Mesendoderm (in vitro differentiated cells): ENCODE results near the gene TBL1X.

Experiments
- DNase-seq: peaks from one replicate; pipeline ENCODE4 v3.0.0; 2013
- H2AK5ac ChIP-seq: 2 replicates; pipeline ENCODE4 v1.6.1; 2013; ENCODE audit warnings: low read length, inconsistent platforms
- H2BK120ac ChIP-seq: 2 replicates; pipeline ENCODE4 v1.6.1; 2013; ENCODE audit warnings: low read depth, mild to moderate bottlenecking, low read length, moderate library complexity, mixed read lengths
- H2BK15ac ChIP-seq: replicated peaks from 2 replicates; pipeline ENCODE4 v1.6.1; 2013; ENCODE audit warnings: low read depth, mild to moderate bottlenecking, moderate library complexity
- H2BK5ac ChIP-seq: 2 replicates; pipeline ENCODE4 v1.6.1; 2013; ENCODE audit warnings: low read length, inconsistent platforms
- H3K18ac ChIP-seq: 2 replicates; pipeline ENCODE4 v1.6.1; 2013; ENCODE audit warnings: mild to moderate bottlenecking, low read length, mixed read lengths
- H3K23ac ChIP-seq: one replicate; pipeline ENCODE4 v1.6.1; 2013; ENCODE audit warnings: low read length
- H3K27ac ChIP-seq: 2 replicates; pipeline ENCODE4 v1.5.1; 2013; ENCODE audit warnings: low read depth, mild to moderate bottlenecking, inconsistent platforms, low read length, moderate library complexity
- H3K27me3 ChIP-seq: 2 replicates; pipeline ENCODE4 v1.6.1; 2013; ENCODE audit warnings: low read length, control low read depth, mild to moderate bottlenecking, inconsistent platforms; ENCODE audit not compliant: insufficient read depth, poor library complexity
- H3K36me3 ChIP-seq: 2 replicates; pipeline ENCODE4 v1.6.1; 2013; ENCODE audit warnings: low read length, inconsistent platforms; ENCODE audit not compliant: control insufficient read depth, insufficient read depth
- H3K4ac ChIP-seq: one replicate; pipeline ENCODE4 v1.6.1; 2013; ENCODE audit warnings: low read depth, mild to moderate bottlenecking, low read length, moderate library complexity
- H3K4me1 ChIP-seq: 2 replicates; pipeline ENCODE4 v1.6.1; 2013; ENCODE audit warnings: low read depth, low read length, inconsistent platforms; ENCODE audit not compliant: control insufficient read depth
- H3K4me2 ChIP-seq: 2 replicates; pipeline ENCODE4 v1.6.1; 2013; ENCODE audit warnings: low read length
- H3K4me3 ChIP-seq: 2 replicates; pipeline ENCODE4 v1.5.1; 2013; ENCODE audit warnings: mild to moderate bottlenecking, low read length
- H3K56ac ChIP-seq: one replicate; pipeline ENCODE4 v1.6.1; 2013; ENCODE audit warnings: low read length
- H3K79me1 ChIP-seq: 2 replicates; pipeline ENCODE4 v1.6.1; 2013; ENCODE audit warnings: low read length, inconsistent platforms
- H3K79me2 ChIP-seq: 2 replicates; pipeline ENCODE4 v1.6.1; 2013; ENCODE audit warnings: mild to moderate bottlenecking, low read length; ENCODE audit not compliant: control insufficient read depth, insufficient read depth
- H3K9ac ChIP-seq: 2 replicates; pipeline ENCODE4 v1.6.1; 2013; ENCODE audit warnings: low read length, inconsistent platforms
- H4K5ac ChIP-seq: one replicate; pipeline ENCODE4 v1.6.1; 2013; ENCODE audit warnings: low read length
- H4K8ac ChIP-seq: one replicate; pipeline ENCODE4 v1.6.1; 2013; ENCODE audit warnings: low read depth, mild to moderate bottlenecking, control low read depth, low read length, moderate library complexity
- WGBS: extraction: QIAGEN DNeasy Blood & Tissue Kit; methylation state at CpG from one replicate; pipeline ENCODE4 v1.1.7; 2013; ENCODE audit warnings: low lambda C conversion rate, missing lambda C conversion rate; ENCODE audit not compliant: insufficient coverage; ENCODE audit errors: extremely low coverage; 5-methylcytosine and 5-hydroxymethylcytosine counted together

Gene TBL1X

DNA sequence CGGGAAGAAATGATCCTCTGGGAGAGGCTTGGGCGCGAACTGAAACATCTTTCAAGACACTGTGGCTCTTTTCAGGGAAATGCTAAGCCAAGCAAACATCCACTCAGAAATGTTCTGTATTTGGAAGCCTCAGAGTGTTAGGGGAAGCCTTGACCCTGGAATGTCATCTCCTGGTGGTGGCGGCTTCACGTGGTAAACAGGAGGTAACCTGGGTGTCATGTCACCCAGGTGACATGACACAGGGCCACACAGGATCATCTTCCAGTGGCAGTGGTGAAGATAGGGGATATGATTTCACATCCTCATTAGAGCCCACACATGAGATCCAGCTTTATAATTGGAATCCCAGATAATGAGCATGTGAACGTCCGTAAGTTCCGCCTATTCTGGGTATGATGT lies 140.0 kb downstream of the TBL1X start:
- no peak overlapping the region for H3K4me3 ChIP-seq
- H3K36me3 ChIP-seq = no peaks in the 10 kb centered on the region
- H3K4ac ChIP-seq = no peak overlapping the region
- H4K8ac ChIP-seq = no peak overlapping the region
- H3K79me1 ChIP-seq = no peaks in the 10 kb centered on the region
- no peak overlapping the region for H3K18ac ChIP-seq
- H3K79me2 ChIP-seq = no peaks in the 10 kb centered on the region
- no peak for DNase-seq
- H3K56ac ChIP-seq = no peak overlapping the region
- no peaks in the 10 kb centered on the region for H3K27me3 ChIP-seq
- H2AK5ac ChIP-seq = no peak overlapping the region
- H2BK120ac ChIP-seq = no peak overlapping the region
- no peak overlapping the region for H3K9ac ChIP-seq
- H2BK5ac ChIP-seq = no peak overlapping the region
- H3K23ac ChIP-seq = no peak overlapping the region
- WGBS = no CpG with 5 or more reads among the region's 8 CpGs
- H2BK15ac ChIP-seq = no peak overlapping the region
- H3K4me1 ChIP-seq = no peaks in the 10 kb centered on the region
- H4K5ac ChIP-seq = no peak overlapping the region
- no peak overlapping the region for H3K27ac ChIP-seq
- H3K4me2 ChIP-seq = no peak overlapping the region

DNA sequence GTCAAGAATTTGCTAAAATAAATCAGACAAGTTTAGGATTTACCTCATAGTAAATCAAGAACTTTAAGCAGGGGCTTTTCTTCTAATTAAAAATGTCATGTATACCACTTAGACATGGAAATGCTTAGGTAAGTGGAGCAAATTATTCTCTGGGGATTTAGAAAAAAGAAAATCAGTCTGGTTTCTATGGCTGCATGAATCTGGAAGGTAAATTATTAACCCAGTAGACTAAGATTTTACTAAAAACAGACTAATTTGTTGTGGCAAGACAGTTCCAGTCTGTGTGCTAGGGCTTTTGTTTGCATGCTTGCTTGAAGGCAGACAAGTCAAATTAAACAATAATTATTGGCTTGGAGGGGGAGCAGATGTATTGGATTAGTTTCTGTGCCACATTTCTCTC lies 140.6 kb downstream of the TBL1X start:
- no peak overlapping the region for H2BK15ac ChIP-seq
- no peak overlapping the region for H3K56ac ChIP-seq
- no peak overlapping the region for H3K4me2 ChIP-seq
- no peaks in the 10 kb centered on the region for H3K79me1 ChIP-seq
- no peaks in the 10 kb centered on the region for H3K4me1 ChIP-seq
- no peak overlapping the region for H4K5ac ChIP-seq
- H4K8ac ChIP-seq = no peak overlapping the region
- no peak overlapping the region for H2AK5ac ChIP-seq
- H3K79me2 ChIP-seq = no peaks in the 10 kb centered on the region
- H3K9ac ChIP-seq = no peak overlapping the region
- H3K36me3 ChIP-seq = no peaks in the 10 kb centered on the region
- no peak overlapping the region for H3K4me3 ChIP-seq
- no peak overlapping the region for H3K27ac ChIP-seq
- H2BK5ac ChIP-seq = no peak overlapping the region
- H3K23ac ChIP-seq = no peak overlapping the region
- no peak for DNase-seq
- no peaks in the 10 kb centered on the region for H3K27me3 ChIP-seq
- no peak overlapping the region for H3K18ac ChIP-seq
- H3K4ac ChIP-seq = no peak overlapping the region
- H2BK120ac ChIP-seq = no peak overlapping the region

DNA sequence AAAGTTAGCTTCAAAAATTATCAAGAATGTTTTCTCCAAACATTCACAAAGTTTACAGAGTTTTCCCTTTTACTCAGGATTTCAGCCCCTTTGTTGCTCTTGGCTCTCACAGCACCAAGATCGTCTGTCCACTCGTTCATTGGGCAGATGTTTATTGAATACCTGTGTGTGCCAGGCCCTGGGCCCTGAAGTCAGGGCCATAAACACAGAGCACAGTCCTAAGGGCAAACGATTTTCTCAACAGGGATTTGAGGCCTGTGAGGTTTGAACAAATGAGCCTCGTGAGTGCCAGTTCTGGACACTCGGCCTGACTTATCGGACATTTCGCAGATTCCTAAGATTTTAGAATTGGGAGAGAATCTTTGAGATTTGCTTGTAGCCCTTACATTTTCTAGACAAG lies 142.1 kb downstream of the TBL1X start:
- Histone ChIP-seq H3K27ac (no peak overlapping the region), H2BK15ac (no peak overlapping the region), H3K4me3 (no peak overlapping the region), H3K18ac (no peak overlapping the region), H3K56ac (no peak overlapping the region), H4K5ac (no peak overlapping the region), H3K79me1 (no peaks in the 10 kb centered on the region), H3K4ac (no peak overlapping the region), H4K8ac (no peak overlapping the region), H3K36me3 (no peaks in the 10 kb centered on the region), H3K79me2 (no peaks in the 10 kb centered on the region), H2AK5ac (no peak overlapping the region), H3K4me1 (no peaks in the 10 kb centered on the region), H3K4me2 (no peak overlapping the region), H3K27me3 (no peaks in the 10 kb centered on the region), H2BK120ac (no peak overlapping the region), H3K9ac (no peak overlapping the region), H2BK5ac (no peak overlapping the region), H3K23ac (no peak overlapping the region)
- WGBS = no CpG with 5 or more reads among the region's 7 CpGs
- DNase-seq = no peak

DNA sequence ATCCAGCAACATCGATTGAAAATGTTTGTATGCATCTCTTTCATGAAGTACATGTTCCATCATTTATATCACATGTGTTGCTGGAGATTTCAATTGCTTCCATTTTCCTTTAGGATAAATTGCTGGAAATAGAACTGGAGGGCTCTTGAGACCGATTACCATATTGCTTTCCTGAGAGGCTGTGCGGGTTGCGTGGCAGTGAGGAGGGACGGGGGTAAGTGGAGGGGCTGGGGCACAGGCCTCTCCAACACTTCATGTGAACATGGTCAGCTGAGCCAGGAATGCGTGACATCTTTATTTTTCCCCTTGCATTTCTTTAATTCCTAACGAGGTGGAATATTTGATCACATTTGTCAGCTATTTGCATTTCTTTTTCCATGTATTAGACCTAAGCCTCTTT lies 144.6 kb downstream of the TBL1X start:
- Histone ChIP-seq H3K23ac (no peak overlapping the region), H3K9ac (no peak overlapping the region)

DNA sequence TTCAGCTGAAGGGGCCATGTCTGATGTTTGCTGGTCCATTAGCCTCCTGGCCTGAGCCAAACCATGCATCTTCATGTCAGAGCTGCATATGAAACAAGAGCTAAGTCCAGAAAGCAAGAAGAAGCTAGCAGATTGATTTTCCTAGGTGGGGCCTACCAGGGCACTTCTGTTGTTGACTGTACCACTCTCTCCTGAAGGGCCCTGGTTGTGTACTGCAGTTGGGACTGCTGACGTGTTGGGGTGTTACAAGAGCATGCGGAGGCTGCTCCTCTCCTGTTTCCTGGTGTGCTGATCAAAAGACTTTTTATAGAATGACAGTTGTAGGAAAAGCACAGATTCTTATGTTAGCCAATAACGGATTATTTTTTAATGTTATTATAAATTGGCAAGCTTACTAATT lies 145.1 kb downstream of the TBL1X start:
- Histone ChIP-seq H3K4me3 (no peak overlapping the region), H3K4me1 (no peaks in the 10 kb centered on the region), H3K56ac (no peak overlapping the region), H3K79me2 (no peaks in the 10 kb centered on the region), H3K18ac (no peak overlapping the region), H3K27me3 (no peaks in the 10 kb centered on the region), H2BK5ac (no peak overlapping the region), H3K9ac (no peak overlapping the region), H2BK120ac (no peak overlapping the region), H2BK15ac (no peak overlapping the region), H3K4me2 (no peak overlapping the region), H4K8ac (no peak overlapping the region), H3K36me3 (no peaks in the 10 kb centered on the region), H3K4ac (no peak overlapping the region), H3K79me1 (no peaks in the 10 kb centered on the region), H2AK5ac (no peak overlapping the region), H4K5ac (no peak overlapping the region), H3K27ac (no peak overlapping the region), H3K23ac (no peak overlapping the region)
- no CpG with 5 or more reads among the region's 3 CpGs for WGBS
- no peak for DNase-seq

More for the DNA sequence above, 144.6 kb downstream of the TBL1X start:
- Histone ChIP-seq H2BK5ac (no peak overlapping the region), H4K5ac (no peak overlapping the region), H3K79me2 (no peaks in the 10 kb centered on the region), H3K4me1 (no peaks in the 10 kb centered on the region), H3K4me2 (no peak overlapping the region), H2AK5ac (no peak overlapping the region), H3K56ac (no peak overlapping the region), H2BK120ac (no peak overlapping the region), H3K4me3 (no peak overlapping the region), H3K79me1 (no peaks in the 10 kb centered on the region), H4K8ac (no peak overlapping the region), H3K4ac (no peak overlapping the region), H2BK15ac (no peak overlapping the region), H3K36me3 (no peaks in the 10 kb centered on the region), H3K27ac (no peak overlapping the region), H3K27me3 (no peaks in the 10 kb centered on the region), H3K18ac (no peak overlapping the region)
- no CpG with 5 or more reads among the region's 7 CpGs for WGBS
- no peak for DNase-seq

DNA sequence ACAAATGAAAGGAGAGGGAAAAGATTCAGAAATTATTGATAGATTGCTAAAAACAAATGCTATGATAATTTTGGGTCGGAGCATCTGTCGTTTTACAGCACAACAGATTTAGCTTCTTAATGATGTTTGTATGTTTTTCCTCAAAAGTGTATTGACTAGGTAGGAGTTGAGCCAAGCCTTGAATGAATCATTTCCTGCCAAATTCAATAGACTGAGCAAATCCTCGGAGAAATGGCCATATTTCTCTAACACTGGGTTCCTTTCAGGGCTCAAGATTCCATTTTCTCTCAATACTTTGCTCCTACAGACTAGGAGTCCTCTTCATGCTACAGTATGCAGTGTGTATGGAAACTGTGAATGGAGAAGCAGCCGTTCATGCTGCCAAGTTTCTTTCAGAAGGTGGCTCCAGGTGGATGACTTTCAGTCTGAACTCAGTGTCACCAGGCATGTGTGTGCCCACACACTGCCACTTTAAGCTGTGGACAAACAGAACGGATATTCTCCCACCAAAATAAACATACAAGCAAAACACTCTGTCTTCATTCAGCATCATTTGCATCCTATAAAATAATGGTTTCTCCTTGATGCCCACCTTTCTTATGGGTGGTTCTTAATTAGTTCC lies 146.0 kb downstream of the TBL1X start:
- no peak for DNase-seq
- no peak overlapping the region for H3K56ac ChIP-seq
- no peak overlapping the region for H3K9ac ChIP-seq
- H2BK15ac ChIP-seq = no peak overlapping the region
- H3K79me2 ChIP-seq = no peaks in the 10 kb centered on the region
- no peaks in the 10 kb centered on the region for H3K27me3 ChIP-seq
- no peak overlapping the region for H3K4ac ChIP-seq
- no peak overlapping the region for H3K27ac ChIP-seq
- no peak overlapping the region for H3K4me3 ChIP-seq
- no peak overlapping the region for H2BK120ac ChIP-seq
- no CpG with 5 or more reads among the region's 5 CpGs for WGBS
- no peaks in the 10 kb centered on the region for H3K79me1 ChIP-seq
- H2AK5ac ChIP-seq = no peak overlapping the region
- H3K36me3 ChIP-seq = no peaks in the 10 kb centered on the region
- no peak overlapping the region for H4K5ac ChIP-seq
- no peak overlapping the region for H3K23ac ChIP-seq
- no peak overlapping the region for H3K18ac ChIP-seq
- H3K4me2 ChIP-seq = no peak overlapping the region
- no peak overlapping the region for H2BK5ac ChIP-seq
- H3K4me1 ChIP-seq = no peaks in the 10 kb centered on the region
- H4K8ac ChIP-seq = no peak overlapping the region
